Body of pancreas (tissue), 4 donors: Measurements from ENCODE around the gene B3GNT9.

ENCODE experiments used
- CTCF ChIP-seq, 7 experiments: fragments of 450-650 bp in 4 of 7; fragments of 200-600 bp in 3 of 7; sonication (generic) in 3 of 7; IDR thresholded peaks; one replicate each; pipeline ENCODE4 v1.5.1; 2016 to 2019; ENCODE audit warnings: antibody characterized with exemption in 7 of 7
- POLR2A ChIP-seq, 3 donors: fragments of 450-650 bp; IDR thresholded peaks; one replicate each; pipeline ENCODE4 v1.6.1; 2016; ENCODE audit warnings: antibody characterized with exemption in 3 of 3, mild to moderate bottlenecking in 2 of 3

- TF ChIP-seq POLR2A (IDR thresholded peaks at IDR 0.05) = no peak
- TF ChIP-seq CTCF (IDR thresholded peaks at IDR 0.05) = no peak
These were observed 40.7 kb upstream of the B3GNT9 start for GRCh38 chr16:67191411-67191994.
